Heart left ventricle (tissue), 13 donors: ENCODE results near the gene AKAP9.

Experiments used
- CTCF ChIP-seq, 12 donors: fragments of 200-600 bp; sonication (generic) in 4 of 12; IDR thresholded peaks; one replicate each; pipeline versions ENCODE4 v1.5.0 to v1.8.0; 2018 to 2022; ENCODE audit warnings: antibody characterized with exemption in 12 of 12, mild to moderate bottlenecking in 5 of 12
- POLR2A ChIP-seq, 2 donors: fragments of 450-650 bp; IDR thresholded peaks; one replicate each; pipeline ENCODE4 v1.6.1; 2017; ENCODE audit warnings: antibody characterized with exemption in 2 of 2, mild to moderate bottlenecking in 2 of 2, moderate library complexity in 2 of 2
- donor health status: ischemic (EF 13 %, LVEDD 7.1; RV severe dilation, severe dysfunction).
- donor health status: DM: no; HTN: yes; CAD: no.
- donor health status: DM: no; HTN: no; CAD: no.
- donor health status: ischemic (EF 25% LVEDD 6.9; RV normal size, moderate dysfunction).
- donor health status: ischemic (EF 25% LVEDD 5.7; RV mildly dilated, moderate dysfunction).
- donor health status: ischemic (EF 35%, LVEDD 5.7; RV mildly dilated, moderate dysfunction).
- donor health status: nonischemic (EF 11% LVEDD 7.7; RV severe dilation, severe dysfunction).
- donor health status: DM: yes; HTN: yes; CAD: no.
- donor health status: PGD.
- donor health status: ischemic (EF 29% LVEDD 5.4; RV normal size, mild dysfunction).
- donor health status: nonischemic (EF 23%, LVEDD 6.1; RV moderate dilation, normal function).

DNA sequence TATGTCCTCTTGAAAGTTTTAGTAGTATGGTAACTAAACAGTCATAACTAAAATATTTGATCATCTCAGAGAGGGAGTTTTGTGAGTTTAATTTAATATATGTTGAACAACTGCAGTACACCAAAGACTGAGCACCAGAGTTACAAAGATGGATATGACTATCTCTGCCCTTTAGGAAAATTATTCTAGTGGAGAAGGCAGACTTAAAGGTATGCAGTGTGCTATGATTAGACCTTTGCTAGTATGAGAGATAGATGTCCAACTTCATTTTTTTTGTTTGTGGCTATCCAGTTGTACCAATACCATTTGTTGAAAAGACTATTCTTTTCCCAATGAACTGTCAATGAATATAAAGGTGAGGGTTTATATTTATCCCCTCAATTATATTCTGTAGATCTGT, 33.4 kb downstream of the AKAP9 start:
- TF ChIP-seq CTCF (IDR thresholded peaks at IDR 0.05) (no peak), POLR2A (IDR thresholded peaks at IDR 0.05) (no peak)
